ENCODE data around the gene SPEM2.

DNA sequence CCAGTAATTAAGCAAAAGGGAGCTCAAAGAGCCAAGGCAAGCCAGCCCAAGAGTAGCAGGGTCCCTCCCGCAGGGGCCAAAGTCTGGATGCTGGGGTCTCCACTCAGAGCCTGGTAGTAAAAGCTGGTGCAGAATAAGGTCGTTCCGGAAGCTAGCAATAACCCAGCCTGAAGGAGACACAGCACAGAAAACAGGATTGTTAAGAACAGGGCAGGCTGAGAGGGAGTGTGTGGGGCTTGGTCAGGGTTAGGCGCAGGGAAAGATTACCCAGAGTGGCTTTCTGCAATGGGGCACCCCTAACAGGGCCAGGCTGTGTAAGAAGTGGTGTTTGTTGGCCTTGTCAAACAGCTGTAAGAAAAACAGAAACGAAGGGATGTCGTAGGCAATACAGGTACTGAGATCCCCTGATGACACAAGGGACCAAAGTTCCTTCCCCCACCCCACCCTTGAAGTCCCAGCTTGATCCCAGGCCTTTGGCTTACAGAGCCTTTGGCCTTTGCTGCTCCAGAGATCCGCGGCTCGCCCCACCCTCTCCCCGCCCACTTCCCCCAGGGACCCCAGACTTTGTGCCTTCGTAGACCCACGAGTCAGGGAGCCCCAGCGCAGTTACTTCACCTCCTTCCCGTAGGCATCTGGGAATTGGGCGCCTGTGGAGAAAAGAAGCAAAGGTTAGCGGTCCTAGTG lies 22.2 kb upstream of the SPEM2 start:
- TF ChIP-seq, protein P1, sequence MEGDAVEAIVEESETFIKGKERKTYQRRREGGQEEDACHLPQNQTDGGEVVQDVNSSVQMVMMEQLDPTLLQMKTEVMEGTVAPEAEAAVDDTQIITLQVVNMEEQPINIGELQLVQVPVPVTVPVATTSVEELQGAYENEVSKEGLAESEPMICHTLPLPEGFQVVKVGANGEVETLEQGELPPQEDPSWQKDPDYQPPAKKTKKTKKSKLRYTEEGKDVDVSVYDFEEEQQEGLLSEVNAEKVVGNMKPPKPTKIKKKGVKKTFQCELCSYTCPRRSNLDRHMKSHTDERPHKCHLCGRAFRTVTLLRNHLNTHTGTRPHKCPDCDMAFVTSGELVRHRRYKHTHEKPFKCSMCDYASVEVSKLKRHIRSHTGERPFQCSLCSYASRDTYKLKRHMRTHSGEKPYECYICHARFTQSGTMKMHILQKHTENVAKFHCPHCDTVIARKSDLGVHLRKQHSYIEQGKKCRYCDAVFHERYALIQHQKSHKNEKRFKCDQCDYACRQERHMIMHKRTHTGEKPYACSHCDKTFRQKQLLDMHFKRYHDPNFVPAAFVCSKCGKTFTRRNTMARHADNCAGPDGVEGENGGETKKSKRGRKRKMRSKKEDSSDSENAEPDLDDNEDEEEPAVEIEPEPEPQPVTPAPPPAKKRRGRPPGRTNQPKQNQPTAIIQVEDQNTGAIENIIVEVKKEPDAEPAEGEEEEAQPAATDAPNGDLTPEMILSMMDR (conservative IDR thresholded peaks at IDR 0.05; ENCODE audit: low read depth, low read length): no peak
- no peak for TF ChIP-seq EZH2 (IDR thresholded peaks at IDR 0.05; ENCODE audit: low read length, unreplicated experiment)
- TF ChIP-seq EZH2phosphoT487 (IDR thresholded peaks at IDR 0.05; ENCODE audit: borderline replicate concordance, low read length): no peak
